ENCODE data around the gene GBP4.
"Not testable (repeated sequence)": the region's sequence is repeated elsewhere in the genome, so short reads cannot be mapped to it uniquely, and the experiment has no call there.

The GBP4 gene, protein sequence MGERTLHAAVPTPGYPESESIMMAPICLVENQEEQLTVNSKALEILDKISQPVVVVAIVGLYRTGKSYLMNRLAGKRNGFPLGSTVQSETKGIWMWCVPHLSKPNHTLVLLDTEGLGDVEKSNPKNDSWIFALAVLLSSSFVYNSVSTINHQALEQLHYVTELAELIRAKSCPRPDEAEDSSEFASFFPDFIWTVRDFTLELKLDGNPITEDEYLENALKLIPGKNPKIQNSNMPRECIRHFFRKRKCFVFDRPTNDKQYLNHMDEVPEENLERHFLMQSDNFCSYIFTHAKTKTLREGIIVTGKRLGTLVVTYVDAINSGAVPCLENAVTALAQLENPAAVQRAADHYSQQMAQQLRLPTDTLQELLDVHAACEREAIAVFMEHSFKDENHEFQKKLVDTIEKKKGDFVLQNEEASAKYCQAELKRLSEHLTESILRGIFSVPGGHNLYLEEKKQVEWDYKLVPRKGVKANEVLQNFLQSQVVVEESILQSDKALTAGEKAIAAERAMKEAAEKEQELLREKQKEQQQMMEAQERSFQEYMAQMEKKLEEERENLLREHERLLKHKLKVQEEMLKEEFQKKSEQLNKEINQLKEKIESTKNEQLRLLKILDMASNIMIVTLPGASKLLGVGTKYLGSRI

DNA sequence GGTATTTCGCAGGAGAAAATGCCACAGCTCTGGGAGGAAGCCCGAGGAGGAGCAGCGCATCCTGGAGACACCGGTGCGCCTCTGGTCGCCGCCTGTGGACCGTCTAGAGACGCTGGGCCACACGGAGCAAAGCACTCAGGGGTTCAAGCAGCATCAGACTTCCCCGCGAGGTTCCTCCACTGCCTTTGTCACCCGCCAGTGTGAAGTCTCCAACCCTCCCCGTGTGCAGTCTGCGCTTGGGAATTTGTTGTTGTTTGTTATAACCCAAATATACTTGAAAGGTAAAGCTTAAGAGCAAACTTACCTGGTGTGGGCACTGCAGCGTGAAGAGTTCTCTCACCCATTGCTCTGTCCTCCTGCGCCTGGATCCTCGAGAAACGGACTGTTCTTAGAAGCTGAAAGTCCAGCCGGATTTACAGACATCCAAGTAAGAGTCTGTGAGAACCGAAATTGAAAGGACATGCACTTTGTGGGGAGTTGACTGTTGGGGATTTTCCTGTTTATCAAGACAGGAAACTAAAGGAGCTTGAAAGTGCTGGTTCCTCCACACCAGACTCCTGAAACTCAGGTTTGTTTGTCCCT, at the start of gene GBP4:
Gene GBP4 (minus strand): TSS at position 452 of the 582 bp plus-strand sequence. CDS start 108 bp downstream, at position 344.
- peak; percentile 20 for DNase-seq (ENCODE audit: low spot score)

DNA sequence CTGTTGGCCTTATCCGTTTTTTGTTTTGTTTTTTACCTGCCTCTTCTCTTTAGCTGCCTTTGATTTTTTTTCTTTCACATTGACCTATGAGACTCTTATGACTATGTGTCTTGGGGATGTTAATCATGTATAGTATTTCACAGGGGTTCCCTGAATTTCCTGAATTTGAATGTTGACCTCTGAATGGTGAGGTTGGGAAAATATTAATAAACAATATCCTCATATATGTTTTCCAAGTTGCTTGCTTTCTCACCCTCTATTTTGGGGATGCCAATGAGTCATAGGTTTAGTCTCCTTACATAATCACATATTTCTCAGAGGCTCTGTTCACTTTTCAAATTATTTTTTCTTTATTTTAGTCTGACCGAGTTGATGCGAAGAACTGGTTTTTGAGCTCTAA, 44.3 kb upstream of the GBP4 start:
- DNase-seq (ENCODE audit: low spot score): no peak

DNA sequence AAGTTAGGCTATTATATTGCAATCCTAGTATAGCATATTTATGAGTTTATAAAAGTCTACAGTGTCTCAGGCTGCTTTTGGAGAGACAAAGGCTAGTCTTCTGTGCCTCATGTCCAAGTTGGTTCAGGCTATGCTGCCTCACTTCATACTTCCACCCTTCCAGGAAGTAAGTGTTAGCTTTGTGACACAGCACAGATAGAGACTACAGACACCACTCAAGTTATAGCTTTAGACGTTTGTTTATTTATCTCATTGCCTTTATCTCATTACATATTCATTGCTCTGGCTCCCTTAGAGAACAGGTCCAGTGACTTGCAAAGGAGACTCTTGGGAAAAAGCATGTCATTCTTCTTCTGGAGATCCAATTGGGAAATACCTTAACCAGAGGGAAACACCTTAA, 22.6 kb upstream of the GBP4 start:
- DNase-seq (ENCODE audit: low spot score): no peak

DNA sequence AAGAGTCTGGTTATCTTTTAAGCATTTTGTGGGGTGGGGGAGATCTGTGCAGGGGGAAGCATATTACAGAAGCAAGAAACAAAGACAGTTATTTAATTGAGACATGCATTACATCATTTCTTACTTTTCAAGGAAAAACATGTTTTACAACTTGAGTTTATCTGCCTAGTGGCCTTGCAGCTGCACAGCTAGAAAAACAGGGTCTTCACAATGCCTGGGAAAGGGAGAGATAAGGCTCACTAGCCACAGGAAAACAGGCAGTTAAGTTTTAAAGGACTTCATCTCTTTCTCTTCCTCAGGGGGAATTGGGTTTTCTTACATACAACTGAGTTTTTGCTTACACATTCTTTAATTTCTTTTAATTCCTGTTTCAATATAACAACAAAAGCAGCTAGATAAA, 21.1 kb upstream of the GBP4 start:
- not testable (repeated sequence) for DNase-seq (ENCODE audit: low spot score)

DNA sequence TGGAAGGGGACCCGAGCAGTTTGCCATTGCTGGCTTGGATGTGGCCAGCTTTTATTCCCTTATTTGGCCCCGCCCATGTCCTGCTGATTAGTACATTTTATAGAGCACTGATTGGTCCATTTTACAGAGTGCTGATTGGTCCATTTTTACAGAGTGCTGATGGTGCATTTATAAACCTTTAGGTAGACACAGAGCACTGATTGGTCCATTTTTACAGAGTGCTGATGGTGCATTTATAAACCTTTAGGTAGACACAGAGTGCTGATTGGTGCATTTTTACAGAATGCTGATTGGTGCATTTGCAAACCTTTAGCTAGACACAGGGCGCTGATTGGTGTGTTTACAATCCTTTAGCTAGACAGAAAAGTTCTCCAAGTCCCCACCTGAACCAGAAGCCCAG, 20.2 kb upstream of the GBP4 start:
- not testable (repeated sequence) for DNase-seq (ENCODE audit: low spot score)

DNA sequence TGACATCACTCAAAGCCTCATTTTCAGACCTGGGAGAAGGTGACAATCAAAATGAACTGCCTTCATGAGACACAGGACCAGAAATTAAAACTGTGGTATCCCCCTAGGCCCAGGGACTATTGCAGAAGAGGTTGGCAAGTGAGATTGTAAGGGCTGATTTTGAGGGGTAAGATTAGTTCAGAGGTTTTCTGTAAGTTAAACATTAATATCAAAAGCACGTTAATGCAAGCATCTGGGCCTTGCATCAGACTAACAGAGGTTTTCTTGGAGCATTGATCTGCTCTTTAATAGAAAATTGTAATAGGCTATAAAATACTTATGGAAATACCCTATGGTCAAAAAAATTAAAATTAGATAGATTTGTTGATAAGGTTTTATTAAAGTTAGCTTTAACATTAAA, 14.6 kb upstream of the GBP4 start:
- no peak for DNase-seq (ENCODE audit: low spot score)

DNA sequence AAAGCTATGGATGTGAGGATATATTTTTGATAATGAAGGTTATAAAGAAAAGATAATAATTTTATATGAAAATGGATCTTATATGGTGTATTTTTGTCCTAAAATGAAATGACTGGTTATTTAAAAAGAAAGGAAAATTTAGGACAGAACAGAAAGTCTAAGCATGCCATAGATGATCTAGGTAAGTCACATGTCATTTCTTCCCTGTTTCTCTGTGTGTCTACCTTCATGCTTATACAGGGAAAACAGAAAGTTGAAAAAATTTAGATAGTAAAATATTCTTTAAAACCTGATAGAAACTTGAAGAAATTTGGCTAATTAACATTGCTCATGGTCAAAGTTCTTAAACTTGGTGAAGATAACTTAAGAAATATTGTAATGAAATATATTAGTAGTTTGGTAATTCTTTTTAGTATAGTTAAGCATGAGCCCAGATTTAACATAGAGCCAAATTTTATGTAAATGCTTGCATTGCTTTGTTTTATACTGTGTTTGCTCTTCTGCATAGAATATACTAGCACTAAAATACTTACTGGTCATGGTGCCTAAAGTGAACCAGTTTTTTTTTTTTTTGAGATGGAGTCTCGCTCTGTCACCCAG, 12.4 kb upstream of the GBP4 start:
- no peak for DNase-seq (ENCODE audit: low spot score)

DNA sequence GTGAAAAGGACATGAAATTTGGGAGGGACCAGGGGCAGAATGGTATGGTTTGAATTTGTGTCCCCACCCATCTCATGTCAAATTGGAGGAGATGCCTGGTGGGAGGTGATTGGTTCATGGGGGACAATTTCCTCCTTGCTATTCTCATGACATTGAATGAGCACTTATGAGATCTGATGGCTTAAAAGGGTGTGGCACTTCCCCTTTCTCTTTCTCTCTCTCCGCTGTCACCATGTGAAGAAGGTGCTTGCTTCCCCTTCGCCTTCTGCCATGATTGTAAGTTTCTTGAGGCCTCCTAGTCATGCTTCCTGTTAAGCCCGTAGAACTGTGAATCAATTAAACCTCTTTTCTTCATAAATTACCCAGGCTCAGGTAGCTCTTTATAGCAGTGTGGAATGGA, 7.6 kb upstream of the GBP4 start:
- DNase-seq (ENCODE audit: low spot score): no peak

DNA sequence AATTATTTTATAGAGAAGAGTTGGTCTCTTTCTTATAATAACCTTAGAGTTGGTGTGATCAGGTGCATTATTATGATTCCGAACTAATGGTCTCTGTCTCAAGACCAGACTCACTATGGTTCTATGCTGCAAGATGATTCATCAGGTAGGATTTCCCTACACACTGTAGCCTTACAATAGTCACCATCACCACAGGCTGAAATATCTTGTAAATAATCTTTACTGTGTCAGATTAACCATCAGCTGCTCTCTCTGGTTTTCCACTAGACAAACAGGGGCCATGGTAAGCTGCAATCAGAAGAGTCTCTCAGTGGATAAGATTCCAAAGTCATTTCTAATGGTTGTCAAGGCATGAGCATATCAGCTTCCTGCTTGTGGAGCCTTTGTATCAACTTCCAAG, 4.4 kb upstream of the GBP4 start:
- peak; percentile 12 for DNase-seq (ENCODE audit: low spot score)

DNA sequence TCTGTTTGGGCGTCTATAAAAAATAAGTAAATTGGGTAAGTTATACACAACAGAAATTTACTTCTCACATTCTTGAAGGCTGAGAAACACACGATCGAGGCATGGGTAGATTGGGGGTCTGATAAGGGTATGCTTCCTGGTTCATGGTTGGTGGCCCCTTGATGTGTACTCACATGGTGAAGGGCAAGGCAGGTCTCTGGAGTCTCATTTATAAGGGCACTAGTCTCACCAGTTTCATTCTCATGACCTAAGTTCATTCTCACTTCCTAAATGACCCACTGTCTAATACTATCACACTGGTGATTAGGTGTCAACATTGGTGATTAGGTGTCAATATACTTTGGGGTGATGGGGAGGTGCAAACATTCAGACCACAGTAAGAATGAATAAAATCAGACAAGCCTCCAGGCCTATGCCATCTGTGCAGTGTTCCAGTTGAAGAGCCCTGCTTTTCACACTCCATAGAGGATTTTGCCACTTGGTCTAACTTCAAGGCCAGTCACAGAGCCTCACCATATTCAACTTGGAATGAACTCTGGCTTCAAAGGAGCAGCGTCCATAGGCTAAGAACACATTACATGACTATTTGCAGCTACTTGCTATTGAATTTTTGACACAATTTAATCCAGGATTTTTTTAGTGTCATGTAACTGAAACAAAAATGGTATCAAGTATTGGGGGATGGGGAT, 2.5 kb upstream of the GBP4 start:
- DNase-seq (ENCODE audit: low spot score): no peak

DNA sequence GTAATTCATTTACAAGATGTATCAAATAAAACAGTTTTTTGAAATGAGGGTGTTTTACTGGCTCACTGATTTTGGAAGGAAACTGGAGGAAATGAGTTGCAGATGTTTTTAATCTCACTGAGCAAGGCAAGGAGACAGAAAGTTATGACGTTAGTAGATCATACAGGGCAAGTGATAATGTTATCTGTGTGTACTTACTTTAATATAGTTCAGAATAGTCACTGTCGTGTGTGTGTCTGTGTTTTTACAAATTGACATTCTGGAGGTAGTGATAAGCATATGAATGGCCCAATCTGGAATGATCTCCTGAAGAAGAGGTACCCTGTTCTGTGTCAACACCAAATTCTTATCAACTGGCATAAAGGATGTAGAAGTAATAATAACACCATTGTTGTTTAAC, 1.9 kb upstream of the GBP4 start:
- no peak for DNase-seq (ENCODE audit: low spot score)

DNA sequence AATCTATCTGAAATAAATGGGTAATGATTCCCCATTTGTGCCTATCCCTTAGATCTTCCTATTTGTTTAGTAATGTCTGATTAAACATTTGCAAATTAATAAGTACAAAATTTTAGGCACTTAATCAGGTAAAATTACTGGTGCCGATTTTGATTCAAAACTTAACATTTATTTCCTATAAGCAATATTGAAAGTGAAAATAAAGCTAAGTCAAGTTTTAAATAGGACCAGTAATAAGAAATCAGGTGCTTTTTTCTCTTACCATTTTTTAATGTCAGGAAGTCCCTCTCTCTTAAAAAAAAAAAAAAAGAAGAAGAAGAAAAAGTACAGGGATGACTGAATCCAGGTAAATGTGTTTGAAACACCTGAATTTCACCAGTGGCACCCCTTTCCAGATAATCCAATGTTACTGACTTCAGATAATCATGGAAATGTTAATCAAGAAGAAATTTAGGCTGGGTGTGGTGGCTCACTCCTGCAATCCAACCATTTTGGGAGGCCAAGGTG, 836 bp upstream of the GBP4 start:
- no peak for DNase-seq (ENCODE audit: low spot score)

DNA sequence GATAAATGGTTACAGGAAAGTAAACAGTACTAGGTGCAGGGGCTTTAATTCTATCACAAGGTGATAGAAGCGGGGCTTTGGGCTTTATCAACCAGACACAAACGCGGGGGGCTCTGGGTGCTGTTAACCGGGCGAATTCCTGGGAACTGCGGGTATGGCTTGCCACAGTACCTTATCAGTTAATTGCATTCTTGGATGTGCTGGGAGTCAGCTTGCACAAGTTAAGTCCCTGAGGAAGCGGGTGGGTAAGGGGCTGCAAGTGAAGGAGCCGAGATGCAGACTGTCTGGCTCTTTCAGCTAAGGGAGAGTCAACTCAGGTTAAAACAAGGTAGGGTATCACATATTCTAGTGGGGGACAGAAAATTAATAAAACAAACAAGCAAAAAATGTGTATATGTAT, 661 bp downstream of the GBP4 start:
- no peak for DNase-seq (ENCODE audit: low spot score)

DNA sequence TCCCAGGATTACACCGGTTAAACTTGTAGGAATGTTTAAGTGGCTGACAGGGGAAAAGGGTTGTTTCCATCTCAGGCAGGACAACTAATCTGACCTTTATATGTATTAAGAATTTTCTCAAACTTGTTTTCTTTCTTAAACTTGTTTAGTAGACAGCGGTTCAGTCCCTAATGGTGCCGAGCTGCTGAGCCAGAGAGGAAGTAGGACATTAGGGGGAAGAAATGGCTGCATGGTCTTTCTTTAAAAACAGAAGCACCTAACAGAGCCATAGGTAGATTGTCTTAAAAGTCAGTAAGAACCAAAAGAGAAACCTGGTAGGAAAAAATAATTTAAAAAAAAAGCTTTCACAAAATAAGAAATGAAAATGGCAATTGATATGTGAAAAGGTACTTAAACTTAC, 3.3 kb downstream of the GBP4 start:
- no peak for DNase-seq (ENCODE audit: low spot score)

DNA sequence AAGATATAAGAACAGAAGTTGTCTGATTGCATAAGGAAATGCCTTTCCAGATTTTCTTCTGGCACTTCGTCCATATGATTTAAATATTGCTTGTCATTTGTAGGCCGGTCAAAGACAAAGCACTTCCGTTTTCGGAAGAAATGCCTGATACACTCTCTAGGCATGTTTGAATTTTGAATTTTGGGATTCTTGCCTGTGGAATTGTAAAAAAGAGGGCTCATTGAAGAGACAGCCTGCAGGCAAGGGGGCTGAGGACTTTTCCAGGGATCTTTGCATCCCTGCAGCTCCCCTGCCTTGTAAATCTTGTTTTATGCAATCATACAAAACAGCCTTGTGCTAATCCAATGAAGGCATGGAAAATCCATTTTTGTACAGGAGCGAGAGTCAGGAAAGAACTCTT, 7.4 kb downstream of the GBP4 start:
- no peak for DNase-seq (ENCODE audit: low spot score)

DNA sequence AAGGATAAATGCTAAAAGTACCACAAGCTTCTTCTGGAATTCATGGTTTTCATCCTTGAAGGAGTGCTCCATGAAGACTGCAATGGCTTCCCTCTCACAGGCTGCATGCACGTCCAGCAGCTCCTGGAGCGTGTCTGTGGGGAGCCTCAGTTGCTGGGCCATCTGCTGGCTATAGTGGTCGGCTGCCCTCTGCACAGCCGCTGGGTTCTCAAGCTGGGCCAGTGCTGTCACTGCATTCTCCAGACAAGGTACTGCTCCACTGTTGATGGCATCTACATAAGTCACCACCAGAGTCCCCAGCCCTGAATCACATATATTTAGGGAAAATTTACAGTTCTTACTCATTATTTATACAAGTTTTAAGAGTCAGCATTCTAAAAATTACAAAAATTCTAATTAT, 8.7 kb downstream of the GBP4 start:
- no peak for DNase-seq (ENCODE audit: low spot score)

DNA sequence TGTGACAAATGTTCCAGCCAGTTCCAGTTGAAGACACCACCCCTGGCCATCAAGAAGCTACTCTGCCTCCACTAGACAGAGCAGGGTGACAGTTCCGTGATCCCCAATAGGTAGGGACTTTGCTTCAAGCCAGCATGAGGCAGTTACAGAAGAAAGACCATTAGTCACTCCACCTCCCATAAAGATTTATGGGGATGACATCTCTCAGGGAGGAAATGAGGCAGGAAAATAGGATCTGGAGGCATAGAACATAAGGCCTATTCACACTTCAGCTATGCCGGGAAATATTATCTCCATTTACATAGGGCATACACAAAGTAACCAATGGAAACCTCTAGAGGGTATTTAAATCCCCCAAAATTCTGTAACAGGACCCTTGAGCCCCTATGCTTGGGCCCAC, 19.4 kb downstream of the GBP4 start:
- no peak for DNase-seq (ENCODE audit: low spot score)

DNA sequence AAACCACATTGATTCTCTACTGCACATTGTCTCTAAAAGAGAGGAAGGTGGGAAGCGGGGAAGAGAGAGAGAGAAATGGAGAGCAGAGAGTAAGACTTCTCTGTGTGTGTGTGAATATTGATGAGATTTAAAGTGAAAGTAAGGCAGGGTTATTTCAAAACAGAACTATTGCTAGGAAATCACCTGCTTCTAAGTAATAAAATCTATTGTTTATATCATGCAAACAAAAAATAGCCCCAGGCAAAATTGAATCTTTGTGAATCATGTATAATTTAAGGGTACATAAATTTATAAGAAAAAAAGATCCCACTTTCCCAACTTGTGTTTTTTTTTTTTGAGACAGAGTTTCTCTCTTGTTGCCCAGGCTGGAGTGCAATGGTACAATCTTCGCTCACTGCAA, 21.8 kb downstream of the GBP4 start:
- DNase-seq (ENCODE audit: low spot score): no peak

DNA sequence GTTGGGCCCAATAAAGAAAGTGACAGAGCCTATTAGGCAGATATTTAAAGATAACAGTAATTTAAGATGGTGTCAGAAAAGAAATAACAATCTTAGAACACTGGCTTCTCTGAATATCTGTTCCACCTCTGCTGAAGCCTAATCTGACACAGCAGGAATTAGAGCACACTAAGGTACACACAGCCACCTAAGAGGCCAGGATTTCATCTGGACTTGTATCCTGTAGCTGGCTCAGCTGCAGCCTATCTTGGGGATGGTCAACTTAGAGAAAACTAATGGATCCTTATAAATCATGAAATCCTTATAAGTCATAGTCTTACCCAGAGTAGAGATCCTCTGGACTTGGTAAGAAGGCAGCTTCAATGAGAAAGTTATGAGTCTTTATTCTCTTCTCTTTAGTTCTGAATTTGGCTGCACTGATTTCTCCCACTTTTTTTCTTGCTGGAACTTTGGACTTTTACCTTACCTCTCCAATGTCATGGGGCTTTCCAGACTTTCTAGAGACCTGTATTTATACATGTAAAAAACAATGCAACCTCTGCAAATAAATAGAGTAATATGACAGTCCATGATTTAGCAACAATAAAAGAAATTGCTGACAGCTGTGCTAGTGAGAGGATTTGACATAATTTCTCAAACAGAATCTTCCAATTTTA, 23.0 kb downstream of the GBP4 start, which contains the start of gene GBP7:
Gene GBP7 (minus strand): TSS at position 403 of the 656 bp plus-strand sequence. CDS start 4,068 bp downstream, outside the sequence.
- no peak for DNase-seq (ENCODE audit: low spot score)

DNA sequence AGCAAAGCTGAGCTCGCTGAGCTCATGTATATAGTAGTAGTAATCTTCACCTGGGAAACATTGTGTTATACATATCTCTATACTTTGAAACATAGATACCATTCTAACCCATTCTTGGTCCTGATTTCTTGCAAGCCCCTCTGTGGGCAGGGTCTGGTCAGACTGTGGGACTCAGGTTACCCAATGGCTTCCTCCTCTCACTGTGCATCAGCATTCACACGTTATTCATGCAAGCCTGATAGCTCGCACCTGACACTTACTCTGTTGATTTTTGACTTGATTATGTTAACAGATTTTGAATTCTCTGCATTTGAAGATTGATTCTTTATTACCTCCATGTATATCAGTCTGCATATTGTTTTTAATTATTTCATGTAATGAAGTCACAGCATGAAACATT, 24.3 kb downstream of the GBP4 start:
- DNase-seq (ENCODE audit: low spot score): no peak

DNA sequence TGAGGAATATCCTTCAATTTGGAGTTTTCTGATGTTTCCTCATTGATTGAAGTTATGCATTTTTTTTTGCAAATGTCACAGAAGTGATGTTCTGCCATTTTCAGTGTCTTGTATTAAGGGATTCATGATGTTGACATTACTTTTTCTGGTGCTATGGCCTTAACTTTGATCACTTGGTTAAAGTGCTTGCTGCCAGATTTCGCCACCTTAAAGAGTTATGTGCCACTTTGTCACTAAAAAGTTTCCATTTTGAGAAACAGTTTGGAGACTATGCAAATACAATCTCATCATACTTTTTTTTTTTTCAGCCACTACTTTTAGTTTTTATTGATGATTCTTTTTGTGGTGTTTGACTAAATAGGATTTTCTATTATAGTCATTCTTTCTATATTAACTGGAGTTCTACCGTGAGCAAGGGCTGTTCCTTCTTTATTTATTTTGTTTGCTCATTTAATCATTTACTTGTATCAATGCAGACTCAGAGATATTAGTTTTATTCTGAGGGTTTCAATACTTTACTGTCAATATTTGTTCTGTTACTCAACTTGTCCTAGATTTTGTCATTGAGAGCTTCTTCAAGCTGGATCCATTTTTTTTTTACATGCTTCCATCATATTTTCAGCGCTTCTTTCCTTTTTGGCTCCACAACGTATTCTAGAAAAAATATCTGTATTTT, 26.1 kb downstream of the GBP4 start:
- DNase-seq (ENCODE audit: low spot score): no peak

All from AG08396 (cell line).